ENCODE measurements around the gene SLC35G1. TPM values are rescaled to one million over a fixed set of nuclear protein-coding genes. Genes with fewer than 3 reads are reported as not detected.

SLC35G1 gene, protein sequence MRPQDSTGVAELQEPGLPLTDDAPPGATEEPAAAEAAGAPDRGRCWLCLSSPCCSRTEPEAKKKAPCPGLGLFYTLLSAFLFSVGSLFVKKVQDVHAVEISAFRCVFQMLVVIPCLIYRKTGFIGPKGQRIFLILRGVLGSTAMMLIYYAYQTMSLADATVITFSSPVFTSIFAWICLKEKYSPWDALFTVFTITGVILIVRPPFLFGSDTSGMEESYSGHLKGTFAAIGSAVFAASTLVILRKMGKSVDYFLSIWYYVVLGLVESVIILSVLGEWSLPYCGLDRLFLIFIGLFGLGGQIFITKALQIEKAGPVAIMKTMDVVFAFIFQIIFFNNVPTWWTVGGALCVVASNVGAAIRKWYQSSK
- total RNA-seq (2022; extraction: Qiagen RNA extraction; ENCODE audit: low read depth) = 8.6 to 11.8 TPM (median 10.2 TPM) in 5 replicates

DNA sequence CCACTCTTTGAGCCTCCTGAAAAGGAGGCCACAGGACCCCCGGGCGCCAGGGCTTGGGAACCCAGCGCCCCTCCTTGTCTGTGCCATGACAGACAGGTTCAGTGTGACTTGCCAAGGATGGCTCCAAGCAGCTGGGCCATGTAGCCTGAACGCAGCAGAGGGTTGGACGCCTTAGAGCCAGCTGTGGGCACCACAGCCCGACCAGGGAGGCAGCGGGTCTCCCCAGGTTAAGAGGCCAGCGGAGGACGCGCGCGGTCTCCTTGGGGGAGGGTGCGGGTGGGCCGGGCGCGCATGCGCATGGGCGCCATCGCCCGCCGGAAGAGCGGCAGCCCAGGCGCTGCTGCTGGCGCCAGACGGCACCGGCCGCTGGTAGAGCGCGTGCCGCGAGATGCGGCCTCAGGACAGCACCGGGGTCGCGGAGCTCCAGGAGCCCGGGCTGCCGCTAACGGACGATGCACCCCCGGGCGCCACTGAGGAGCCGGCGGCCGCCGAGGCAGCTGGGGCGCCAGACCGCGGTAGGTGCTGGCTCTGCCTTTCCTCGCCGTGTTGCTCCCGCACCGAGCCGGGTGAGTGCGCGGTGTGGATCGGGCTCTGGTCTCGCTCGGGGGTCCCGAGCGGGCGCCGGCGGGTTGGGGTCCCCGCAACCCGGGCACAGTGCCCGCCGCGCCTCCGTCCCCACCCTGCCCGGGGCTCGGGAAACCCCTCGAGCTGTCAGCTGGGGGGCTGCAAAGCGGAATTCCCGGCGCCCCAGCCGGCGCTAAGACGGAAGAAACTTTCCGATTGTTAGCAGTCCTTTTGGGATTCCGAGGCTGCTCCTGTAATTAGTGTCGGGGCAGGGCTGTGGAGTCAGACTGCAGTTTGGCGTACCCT, at the start of gene SLC35G1:
SLC35G1 (plus strand) TSS at position 333 of the 870 bp plus-strand sequence; CDS start at position 389, 56 bp downstream.

Other genes starting within 250 kb of the SLC35G1 start
- gene FRA10AC1, start 191.4 kb upstream of the SLC35G1 start, total RNA-seq (2022; extraction: Qiagen RNA extraction; ENCODE audit: low read depth) = 3.4 to 6.4 TPM (median 5.8 TPM) in 5 replicates
- gene LGI1, start 136.0 kb upstream of the SLC35G1 start, total RNA-seq (2022; extraction: Qiagen RNA extraction; ENCODE audit: low read depth) = not detected in 5 replicates
- 4.9 to 7.0 TPM (median 6.3 TPM) in 5 replicates for gene PLCE1, start 100.0 kb downstream of the SLC35G1 start, total RNA-seq (2022; extraction: Qiagen RNA extraction; ENCODE audit: low read depth)